GM12878 (cell line): ENCODE results near the gene COL23A1. TPM values are rescaled to one million over a fixed set of nuclear protein-coding genes. Genes with fewer than 3 reads are reported as not detected.

Experiments
- ATAC-seq: fragments of 200-7000 bp; cut with Tn5 transposase; 3 replicates; pipeline ENCODE4 v1.9.1; 2020; ENCODE audit warnings: mild to moderate bottlenecking, moderate library complexity
- BruUV-seq: library from RNA; stranded (reverse); fragments of 400-500 nt; replicated peaks from 2 replicates; lab custom pipeline; 2021; lab: Mats Ljungman, UMichigan
- CTCF ChIA-PET: fragments of 300-600 bp; sonication (Branson Sonifier 250); formaldehyde crosslinking; extraction: SDS; loops from one replicate; lab custom pipeline; 2021; ENCODE audit warnings: inconsistent platforms; lab: Yijun Ruan, JAX
- POLR2A ChIA-PET: fragments of 350-600 bp; formaldehyde crosslinking; extraction: SDS; loops from one replicate; lab custom pipeline; 2021; ENCODE audit warnings: inconsistent platforms; lab: Charles Lee
- RAD21 ChIA-PET: fragments of 300-600 bp; sonication (Branson Sonifier 250); formaldehyde crosslinking; loops from one replicate; lab custom pipeline; 2023; ENCODE audit warnings: antibody characterized with exemption; ENCODE audit not compliant: unreplicated experiment; lab: Charles Lee
- SMC1A ChIA-PET: fragments of 300-600 bp; sonication (Branson Sonifier 250); formaldehyde crosslinking; loops from one replicate; lab custom pipeline; 2023; ENCODE audit not compliant: unreplicated experiment, uncharacterized antibody; lab: Charles Lee
- DNase-seq: peaks from one replicate; pipeline ENCODE4 v3.0.0-alpha.2; 2011; ENCODE audit warnings: low read depth, low spot score
- FAIRE-seq: peaks from 3 replicates; lab custom pipeline; 2011; peaks lifted over from hg19 to GRCh38; lab: Jason Lieb, UNC
- H2AFZ ChIP-seq: 2 replicates; pipeline ENCODE4 v1.6.0; 2011; ENCODE audit warnings: low read depth, low read length, control low read depth; ENCODE audit not compliant: control insufficient read depth
- H3K27ac ChIP-seq: 2 replicates; pipeline ENCODE4 v1.5.1; 2011; ENCODE audit warnings: control low read depth; ENCODE audit not compliant: control insufficient read depth, insufficient read depth
- H3K27me3 ChIP-seq, 2 experiments: replicated peaks in 1 of 2; 2 replicates each; pipeline versions ENCODE4 v1.6.0 to v1.6.1; 2011; ENCODE audit warnings: low read length in 1 of 2; ENCODE audit not compliant: control insufficient read depth in 2 of 2, insufficient read depth in 2 of 2
- H3K36me3 ChIP-seq, 2 experiments: 2 replicates each; pipeline ENCODE4 v1.5.1; 2011; ENCODE audit warnings: low read length in 1 of 2; ENCODE audit not compliant: control insufficient read depth in 2 of 2, insufficient read depth in 2 of 2
- H3K4me1 ChIP-seq: 2 replicates; pipeline ENCODE4 v1.6.1; 2011; ENCODE audit warnings: mild to moderate bottlenecking, low read length, moderate library complexity, mixed read lengths; ENCODE audit not compliant: control insufficient read depth, insufficient read depth
- H3K4me2 ChIP-seq: 2 replicates; pipeline ENCODE4 v1.6.0; 2011; ENCODE audit warnings: control low read depth; ENCODE audit not compliant: control insufficient read depth, insufficient read depth
- H3K4me3 ChIP-seq: fragments of 200-600 bp; sonication (generic); 2 replicates; pipeline ENCODE4 v1.5.1; 2016
- H3K79me2 ChIP-seq: 2 replicates; pipeline ENCODE4 v1.6.0; 2011; ENCODE audit warnings: low read length; ENCODE audit not compliant: control insufficient read depth, insufficient read depth
- H3K9ac ChIP-seq: 2 replicates; pipeline ENCODE4 v1.8.0; 2011; ENCODE audit warnings: low read length, control low read depth, mixed read lengths; ENCODE audit not compliant: control insufficient read depth, insufficient read depth
- H3K9me3 ChIP-seq: replicated peaks from 3 replicates; pipeline ENCODE4 v1.5.1; 2011; ENCODE audit warnings: mild to moderate bottlenecking, low read length; ENCODE audit not compliant: control insufficient read depth, insufficient read depth
- H4K20me1 ChIP-seq: 2 replicates; pipeline ENCODE4 v1.6.0; 2011; ENCODE audit not compliant: control insufficient read depth, insufficient read depth
- BHLHE40 ChIP-seq, 2 experiments: fragments of 450-650 bp in 1 of 2; IDR thresholded peaks; 2 replicates each; pipeline ENCODE4 v1.6.1; 2011 to 2017; ENCODE audit warnings: low read depth in 2 of 2, borderline replicate concordance in 1 of 2, improper control_type of control experiment in 1 of 2, low read length in 1 of 2, mild to moderate bottlenecking in 1 of 2
- RAD51 ChIP-seq: fragments of 450-650 bp; IDR thresholded peaks from 2 replicates; pipeline ENCODE4 v1.6.1; 2016; ENCODE audit warnings: moderate library complexity, mild to moderate bottlenecking, inconsistent platforms
- RB1 ChIP-seq: fragments of 450-650 bp; formaldehyde crosslinking; IDR thresholded peaks from 2 replicates; pipeline ENCODE4 v1.6.1; 2017; ENCODE audit warnings: mild to moderate bottlenecking, borderline replicate concordance
- SMAD5 ChIP-seq: IDR thresholded peaks from 2 replicates; pipeline ENCODE4 v1.6.1; 2016; ENCODE audit warnings: antibody characterized with exemption, low read depth
- SPI1 ChIP-seq: IDR thresholded peaks from 2 replicates; pipeline ENCODE4 v1.6.1; 2011; ENCODE audit warnings: low read depth, mild to moderate bottlenecking, low read length, moderate library complexity, borderline replicate concordance; ENCODE audit not compliant: insufficient read depth
- TCF7 ChIP-seq: IDR thresholded peaks from 2 replicates; pipeline ENCODE4 v1.6.1; 2014; ENCODE audit warnings: antibody characterized with exemption, borderline replicate concordance
- ZNF217 ChIP-seq: fragments of 450-650 bp; IDR thresholded peaks from 2 replicates; pipeline ENCODE4 v1.6.1; 2017; ENCODE audit warnings: antibody characterized with exemption, mild to moderate bottlenecking
- ZNF24 ChIP-seq: fragments of 450-650 bp; IDR thresholded peaks from 2 replicates; pipeline ENCODE4 v1.6.1; 2017; ENCODE audit warnings: antibody characterized with exemption, mild to moderate bottlenecking
- WGBS: methylation state at CpG from one replicate; pipeline ENCODE4 v1.1.6; 2016; ENCODE audit warnings: low lambda C conversion rate; ENCODE audit not compliant: insufficient replicate concordance, insufficient coverage; ENCODE audit errors: missing lambda C conversion rate; 5-methylcytosine and 5-hydroxymethylcytosine counted together
- in situ Hi-C: fragments of 300-500 bp; cut with MboI; formaldehyde crosslinking; loops from 9 replicates; pipeline ENCODE4 v1.14.3; 2018; ENCODE audit warnings: mixed read lengths
- intact Hi-C: fragments of 100-400 bp; cut with micrococcal nuclease; formaldehyde crosslinking; loops from one replicate; pipeline ENCODE4 v1.14.2; 2022; ENCODE audit not compliant: unreplicated experiment
- polyA plus RNA-seq, 11 experiments: library from polyadenylated mRNA; depleted of rRNA in 4 of 11; unstranded in 6 of 11; stranded (reverse) in 5 of 11; fragments of >200 nt; fragmentation: Nextera tagmentation in 4 of 11; fragmentation: Illumina TruSeq in 1 of 11; extraction: Ambion mirVana in 4 of 11; extraction: Trizol in 1 of 11; gene quantifications; 1 replicate in 1 of 11; 2 replicates in 10 of 11; pipeline versions ENCODE4 v1.2.1 to v1.2.3, GENCODE V29; 2011 to 2016; ENCODE audit warnings: inconsistent platforms in 2 of 11, missing spikeins in 2 of 11, low read depth in 1 of 11
- total RNA-seq, 4 experiments: library from RNA; depleted of rRNA in 3 of 4; stranded (reverse); fragments of >200 nt in 3 of 4; fragmentation: Illumina TruSeq in 1 of 4; extraction: Trizol in 1 of 4; gene quantifications; 2 replicates each; pipeline versions ENCODE4 v1.2.1 to v1.2.3, GENCODE V29; 2013 to 2021
- TF ChIP-seq, protein P1 (sequence below): fragments of 450-650 bp; IDR thresholded peaks from 2 replicates; pipeline ENCODE4 v1.6.1; 2017; ENCODE audit warnings: mild to moderate bottlenecking, moderate library complexity
- TF ChIP-seq, protein P2 (sequence below): IDR thresholded peaks from 2 replicates; pipeline ENCODE4 v1.6.1; 2012; ENCODE audit warnings: low read depth, low read length, improper control_type of control experiment
- TF ChIP-seq, protein P3 (sequence below): fragments of 450-650 bp; IDR thresholded peaks from 2 replicates; pipeline ENCODE4 v1.6.1; 2017; ENCODE audit warnings: mild to moderate bottlenecking

The COL23A1 gene
- total and polyA plus RNA-seq, 10 of the 15 experiments (the other 5 are each of a cell fraction or from before 2014, with no cell fraction given), result 0.03 to 0.83 (median 0.09) TPM; not detected in 5

DNA sequence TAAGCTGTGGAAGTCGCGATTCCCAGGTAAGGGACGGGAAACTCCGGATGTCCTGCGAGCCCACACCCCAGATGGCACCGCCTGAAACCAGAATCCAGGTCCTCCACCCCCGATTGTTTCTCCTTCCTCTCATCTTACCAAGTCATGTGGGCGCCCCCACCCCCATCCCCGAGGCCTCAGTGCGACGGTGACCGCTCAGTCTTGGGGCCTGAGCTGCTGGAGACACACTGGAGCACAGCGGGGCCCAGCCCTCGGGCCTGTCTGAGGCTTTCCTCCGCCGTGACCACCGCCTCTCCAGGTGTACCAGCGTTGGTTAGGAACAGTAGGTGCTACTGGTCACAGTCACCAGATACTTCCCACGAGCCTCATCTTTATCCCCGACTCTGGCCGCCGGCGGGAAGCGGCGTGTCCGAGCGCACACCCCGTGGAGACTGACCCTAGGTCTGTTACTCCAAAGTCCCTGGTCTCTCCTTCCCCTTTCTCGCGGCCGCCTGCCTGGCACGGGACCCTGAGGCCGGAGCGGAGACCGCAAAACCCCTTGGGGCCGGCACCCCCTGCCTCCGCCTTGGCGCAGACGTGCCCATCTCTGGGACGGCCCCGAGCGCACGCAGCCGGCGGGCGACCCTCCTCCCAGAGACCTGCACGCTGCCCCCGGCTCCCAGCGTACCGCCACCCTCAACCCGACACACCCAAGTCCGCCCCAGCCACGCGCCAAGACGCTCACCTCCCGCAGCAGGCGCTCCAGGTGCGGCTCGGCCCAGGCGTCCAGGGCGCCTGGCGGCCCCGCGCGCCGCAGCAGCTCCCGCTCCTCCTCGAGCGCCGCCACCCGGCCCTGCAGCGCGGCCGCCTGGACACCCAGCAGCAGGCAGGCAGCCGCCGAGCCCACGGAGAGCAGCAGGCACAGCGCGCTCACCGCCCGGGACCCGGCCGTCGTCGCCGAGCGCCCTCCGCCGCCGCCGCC is 733 bp downstream of the COL23A1 start:
- Histone ChIP-seq H3K36me3 (no peaks in the 10 kb centered on the region), H4K20me1 (no peaks in the 10 kb centered on the region), H2AFZ (no peak overlapping the region), H3K9me3 (no peaks in the 10 kb centered on the region; the same call in 2 of the 3 replicates), H3K9ac (no peak overlapping the region), H3K27ac (no peak overlapping the region), H3K4me3 (no peak overlapping the region), H3K4me2 (no peak overlapping the region), H3K27me3 (peaks cover 3% of the 10 kb centered on the region in 2 experiments; a peak in 1 of 4 replicates), H3K79me2 (no peaks in the 10 kb centered on the region), H3K4me1 (no peaks in the 10 kb centered on the region)
- in situ Hi-C loops (no loop called here), intact Hi-C loops (no loop called here)
- DNase-seq (no peak), ATAC-seq (no peak), FAIRE-seq (no peak)
- RAD21 ChIA-PET, result no interaction called here
- WGBS, result 35% methylated on average over 89 of the region's 91 CpGs
- TF ChIP-seq, protein P1, sequence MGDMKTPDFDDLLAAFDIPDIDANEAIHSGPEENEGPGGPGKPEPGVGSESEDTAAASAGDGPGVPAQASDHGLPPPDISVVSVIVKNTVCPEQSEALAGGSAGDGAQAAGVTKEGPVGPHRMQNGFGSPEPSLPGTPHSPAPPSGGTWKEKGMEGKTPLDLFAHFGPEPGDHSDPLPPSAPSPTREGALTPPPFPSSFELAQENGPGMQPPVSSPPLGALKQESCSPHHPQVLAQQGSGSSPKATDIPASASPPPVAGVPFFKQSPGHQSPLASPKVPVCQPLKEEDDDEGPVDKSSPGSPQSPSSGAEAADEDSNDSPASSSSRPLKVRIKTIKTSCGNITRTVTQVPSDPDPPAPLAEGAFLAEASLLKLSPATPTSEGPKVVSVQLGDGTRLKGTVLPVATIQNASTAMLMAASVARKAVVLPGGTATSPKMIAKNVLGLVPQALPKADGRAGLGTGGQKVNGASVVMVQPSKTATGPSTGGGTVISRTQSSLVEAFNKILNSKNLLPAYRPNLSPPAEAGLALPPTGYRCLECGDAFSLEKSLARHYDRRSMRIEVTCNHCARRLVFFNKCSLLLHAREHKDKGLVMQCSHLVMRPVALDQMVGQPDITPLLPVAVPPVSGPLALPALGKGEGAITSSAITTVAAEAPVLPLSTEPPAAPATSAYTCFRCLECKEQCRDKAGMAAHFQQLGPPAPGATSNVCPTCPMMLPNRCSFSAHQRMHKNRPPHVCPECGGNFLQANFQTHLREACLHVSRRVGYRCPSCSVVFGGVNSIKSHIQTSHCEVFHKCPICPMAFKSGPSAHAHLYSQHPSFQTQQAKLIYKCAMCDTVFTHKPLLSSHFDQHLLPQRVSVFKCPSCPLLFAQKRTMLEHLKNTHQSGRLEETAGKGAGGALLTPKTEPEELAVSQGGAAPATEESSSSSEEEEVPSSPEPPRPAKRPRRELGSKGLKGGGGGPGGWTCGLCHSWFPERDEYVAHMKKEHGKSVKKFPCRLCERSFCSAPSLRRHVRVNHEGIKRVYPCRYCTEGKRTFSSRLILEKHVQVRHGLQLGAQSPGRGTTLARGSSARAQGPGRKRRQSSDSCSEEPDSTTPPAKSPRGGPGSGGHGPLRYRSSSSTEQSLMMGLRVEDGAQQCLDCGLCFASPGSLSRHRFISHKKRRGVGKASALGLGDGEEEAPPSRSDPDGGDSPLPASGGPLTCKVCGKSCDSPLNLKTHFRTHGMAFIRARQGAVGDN, result no peak
- TF ChIP-seq RAD51 (no peak), ZNF24 (no peak), BHLHE40 (IDR thresholded peaks at IDR 0.05; ENCODE audit: borderline replicate concordance in 1 of 2, low read depth in 2 of 2, low read length in 1 of 2) (no peak), ZNF217 (no peak), SMAD5 (no peak), RB1 (no peak), SPI1 (no peak), TCF7 (no peak)
- TF ChIP-seq, protein P2, sequence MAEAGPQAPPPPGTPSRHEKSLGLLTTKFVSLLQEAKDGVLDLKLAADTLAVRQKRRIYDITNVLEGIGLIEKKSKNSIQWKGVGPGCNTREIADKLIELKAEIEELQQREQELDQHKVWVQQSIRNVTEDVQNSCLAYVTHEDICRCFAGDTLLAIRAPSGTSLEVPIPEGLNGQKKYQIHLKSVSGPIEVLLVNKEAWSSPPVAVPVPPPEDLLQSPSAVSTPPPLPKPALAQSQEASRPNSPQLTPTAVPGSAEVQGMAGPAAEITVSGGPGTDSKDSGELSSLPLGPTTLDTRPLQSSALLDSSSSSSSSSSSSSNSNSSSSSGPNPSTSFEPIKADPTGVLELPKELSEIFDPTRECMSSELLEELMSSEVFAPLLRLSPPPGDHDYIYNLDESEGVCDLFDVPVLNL, result no peak
- TF ChIP-seq, protein P3, sequence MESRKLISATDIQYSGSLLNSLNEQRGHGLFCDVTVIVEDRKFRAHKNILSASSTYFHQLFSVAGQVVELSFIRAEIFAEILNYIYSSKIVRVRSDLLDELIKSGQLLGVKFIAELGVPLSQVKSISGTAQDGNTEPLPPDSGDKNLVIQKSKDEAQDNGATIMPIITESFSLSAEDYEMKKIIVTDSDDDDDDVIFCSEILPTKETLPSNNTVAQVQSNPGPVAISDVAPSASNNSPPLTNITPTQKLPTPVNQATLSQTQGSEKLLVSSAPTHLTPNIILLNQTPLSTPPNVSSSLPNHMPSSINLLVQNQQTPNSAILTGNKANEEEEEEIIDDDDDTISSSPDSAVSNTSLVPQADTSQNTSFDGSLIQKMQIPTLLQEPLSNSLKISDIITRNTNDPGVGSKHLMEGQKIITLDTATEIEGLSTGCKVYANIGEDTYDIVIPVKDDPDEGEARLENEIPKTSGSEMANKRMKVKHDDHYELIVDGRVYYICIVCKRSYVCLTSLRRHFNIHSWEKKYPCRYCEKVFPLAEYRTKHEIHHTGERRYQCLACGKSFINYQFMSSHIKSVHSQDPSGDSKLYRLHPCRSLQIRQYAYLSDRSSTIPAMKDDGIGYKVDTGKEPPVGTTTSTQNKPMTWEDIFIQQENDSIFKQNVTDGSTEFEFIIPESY, result no peak
- CTCF ChIA-PET, result no interaction called here
- POLR2A ChIA-PET, result interaction anchor here (0.5 kb wide), 1 partner anchor 10 kb away, joined by 4 read pairs; no protein-coding TSS in a partner anchor
- no TSS peak for BruUV-seq
- SMC1A ChIA-PET, result no interaction called here
